ENCODE data around the gene MAGEA3.

Gene MAGEA3

GRCh38 chrX:152656087-152656486 is 42.5 kb upstream of the MAGEA3 start:
- ChIA-PET CTCF (interaction anchor here (1.1 to 1.8 kb wide), 2 partner anchors 20 to 903 kb away, joined by 3 to 5 read pairs; no protein-coding TSS in a partner anchor), POLR2A (no interaction called here)
- H3K36me3 ChIP-seq (ENCODE audit: control insufficient read depth in 2 of 2, insufficient read depth in 1 of 2, low read length in 2 of 2) = no peaks in the 10 kb centered on the region
- no peak overlapping the region for H3K4me3 ChIP-seq (ENCODE audit: low read depth, low read length)
- H3K9me3 ChIP-seq (ENCODE audit: control insufficient read depth, insufficient read depth, low read depth, low read length) = no peaks in the 10 kb centered on the region
- H3K27ac ChIP-seq (ENCODE audit: extremely low read depth, low read depth, low read length) = no peak overlapping the region
- H3K4me1 ChIP-seq (ENCODE audit: control insufficient read depth, insufficient read depth, low read length) = no peaks in the 10 kb centered on the region
- no peak for TF ChIP-seq ZNF701 (tag by site-specific recombination; IDR thresholded peaks at IDR 0.05)
- TF ChIP-seq ZNF19 (tag by site-specific recombination; IDR thresholded peaks at IDR 0.05; ENCODE audit: low read depth) = no peak
- TF ChIP-seq ZNF530 (tag by site-specific recombination; IDR thresholded peaks at IDR 0.05; ENCODE audit: low read depth) = no peak
- no peak for TF ChIP-seq OSR2 (tag by site-specific recombination; IDR thresholded peaks at IDR 0.05)
- TF ChIP-seq ZNF48 (tag by site-specific recombination; IDR thresholded peaks at IDR 0.05) = no peak
- no peak for TF ChIP-seq ZNF274 (IDR thresholded peaks at IDR 0.05; ENCODE audit: low read length)
- no peak for TF ChIP-seq ZNF274 (tag by site-specific recombination; IDR thresholded peaks at IDR 0.05; ENCODE audit: borderline replicate concordance)
- no peak for TF ChIP-seq GLIS2 (tag by site-specific recombination; IDR thresholded peaks at IDR 0.05)
- no peak for TF ChIP-seq MYNN (tag by site-specific recombination; IDR thresholded peaks at IDR 0.05; ENCODE audit: borderline replicate concordance)
- TF ChIP-seq ZBTB48 (tag by site-specific recombination; IDR thresholded peaks at IDR 0.05) = no peak
- no peak for TF ChIP-seq ZNF610 (tag by site-specific recombination; IDR thresholded peaks at IDR 0.05; ENCODE audit: borderline replicate concordance)
- TF ChIP-seq SETDB1 (IDR thresholded peaks at IDR 0.05; ENCODE audit: insufficient read length, low read length) = no peak
- no peak for TF ChIP-seq SP2 (tag by site-specific recombination; IDR thresholded peaks at IDR 0.05)

- no peak overlapping the region for H3K4me3 ChIP-seq (ENCODE audit: low read depth, low read length)
- no peaks in the 10 kb centered on the region for H3K4me1 ChIP-seq (ENCODE audit: control insufficient read depth, insufficient read depth, low read length)
- no peak for TF ChIP-seq GLI4 (tag by site-specific recombination; IDR thresholded peaks at IDR 0.05)
- TF ChIP-seq ZNF169 (tag by site-specific recombination; IDR thresholded peaks at IDR 0.05) = no peak
- POLR2A ChIA-PET = no interaction called here
- no peaks in the 10 kb centered on the region for H3K36me3 ChIP-seq (ENCODE audit: control insufficient read depth in 2 of 2, insufficient read depth in 1 of 2, low read length in 2 of 2)
- no peak overlapping the region for H3K27ac ChIP-seq (ENCODE audit: extremely low read depth, low read depth, low read length)
- no peaks in the 10 kb centered on the region for H3K9me3 ChIP-seq (ENCODE audit: control insufficient read depth, insufficient read depth, low read depth, low read length)
- CTCF ChIA-PET = interaction anchor here (0.6 to 2.1 kb wide), 8 partner anchors 21 to 1234 kb away, joined by 3 to 6 read pairs (median 3); no protein-coding TSS in a partner anchor
Measured at GRCh38 chrX:152656890-152657289, 41.7 kb upstream of the MAGEA3 start.

GRCh38 chrX:152658302-152658701 is 40.3 kb upstream of the MAGEA3 start:
- H3K9me3 ChIP-seq (ENCODE audit: control insufficient read depth, insufficient read depth, low read depth, low read length) = no peaks in the 10 kb centered on the region
- POLR2A ChIA-PET = no interaction called here

More at GRCh38 chrX:152658302-152658701, 40.3 kb upstream of the MAGEA3 start:
- TF ChIP-seq ZNF416 (tag by site-specific recombination; IDR thresholded peaks at IDR 0.05) = no peak
- TF ChIP-seq HOXC10 (CRISPR knock-in tag; IDR thresholded peaks at IDR 0.05) = no peak
- TF ChIP-seq ZBTB7A (tag by site-specific recombination; IDR thresholded peaks at IDR 0.05; ENCODE audit: low read depth) = no peak
- no peak for TF ChIP-seq ZBTB11 (tag by site-specific recombination; conservative IDR thresholded peaks at IDR 0.05; ENCODE audit: low read depth)
- no peak for TF ChIP-seq ZNF654 (tag by site-specific recombination; IDR thresholded peaks at IDR 0.05; ENCODE audit: low read depth)
- CTCF ChIA-PET = interaction anchor here (0.6 to 2.1 kb wide), 8 partner anchors 9 to 908 kb away, joined by 3 to 7 read pairs (median 4); no protein-coding TSS in a partner anchor
- Histone ChIP-seq H3K4me3 (ENCODE audit: low read depth, low read length) (no peak overlapping the region), H3K36me3 (ENCODE audit: control insufficient read depth in 2 of 2, insufficient read depth in 1 of 2, low read length in 2 of 2) (no peaks in the 10 kb centered on the region), H3K27ac (ENCODE audit: extremely low read depth, low read depth, low read length) (no peak overlapping the region), H3K4me1 (ENCODE audit: control insufficient read depth, insufficient read depth, low read length) (no peaks in the 10 kb centered on the region)
